Activated T-helper 9 cell treated with anti-CD3 and anti-CD28 coated beads, Interleukin-2, amount 50 U/mL, for 16 hours (primary cell): ENCODE data around the gene DBX2.
"Not testable (repeated sequence)": the region's sequence is repeated elsewhere in the genome, so short reads cannot be mapped to it uniquely, and the experiment has no call there.

Experiments
- DNase-seq: peaks from one replicate; pipeline ENCODE4 v3.0.0-alpha.2; 2020; ENCODE audit warnings: low read depth

The DBX2 gene

DNA sequence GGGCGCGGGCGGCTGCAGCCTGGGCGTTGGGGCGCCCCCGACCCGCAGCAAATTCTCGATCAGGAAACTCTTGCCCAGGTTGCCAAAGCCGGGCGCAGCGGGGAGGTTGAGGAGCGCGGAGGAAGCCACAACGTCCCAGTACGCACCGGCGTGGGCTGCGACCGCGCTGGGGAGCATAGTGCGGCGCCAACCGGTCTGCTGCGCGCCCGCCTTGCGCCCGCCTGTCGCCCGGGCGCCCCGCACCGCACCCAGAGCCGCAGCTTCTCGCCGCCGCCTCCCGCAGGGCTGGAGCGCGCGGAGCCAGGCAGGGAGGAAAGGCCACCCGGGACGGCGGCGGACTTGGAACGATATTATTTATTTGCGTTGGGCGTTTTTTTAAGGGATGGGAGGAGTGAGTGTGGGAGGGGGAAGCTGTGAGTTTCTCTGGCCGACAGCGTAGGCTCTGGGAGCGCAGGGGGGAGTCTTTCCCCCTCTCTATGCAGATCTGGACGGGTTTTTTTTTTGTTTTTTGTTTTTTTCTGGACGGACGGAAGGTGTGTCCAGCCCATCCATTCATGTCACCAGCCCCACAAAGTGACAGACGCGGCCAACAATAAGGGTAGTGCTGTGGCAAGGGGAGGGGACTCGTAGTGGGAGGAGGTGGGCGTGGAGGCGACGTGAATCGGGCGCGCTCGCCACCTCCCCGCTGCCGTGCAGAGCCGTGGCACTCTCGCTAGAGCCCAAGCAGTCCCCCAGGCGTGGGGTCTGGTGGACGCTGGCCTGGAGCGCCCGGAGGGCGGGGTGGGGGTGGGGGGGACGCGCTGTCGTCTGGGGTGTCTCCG is at the start of gene DBX2:
Gene DBX2, minus strand, starts transcription at position 349 of the 821 bp plus-strand sequence. Its CDS starts 172 bp downstream, at position 177.
- DNase-seq = no peak

DNA sequence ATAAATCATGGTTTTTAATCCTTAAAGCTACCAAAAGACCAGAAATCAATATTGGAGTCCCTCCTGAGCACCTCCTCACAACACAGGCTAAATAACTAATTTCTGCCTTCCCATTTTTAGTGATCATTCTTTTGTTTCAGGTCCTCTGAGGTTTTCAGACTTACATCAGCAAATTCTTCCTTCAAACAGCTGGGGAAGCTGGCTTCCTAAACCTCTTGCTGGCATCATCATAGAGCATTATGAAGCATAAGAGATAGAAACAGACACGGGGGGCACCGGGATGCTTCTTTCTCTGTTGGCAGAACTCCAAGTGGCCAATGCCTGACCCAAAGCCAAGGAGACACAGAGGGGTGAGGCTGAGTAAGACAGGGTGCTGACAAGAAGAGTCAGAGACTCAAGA is 47.9 kb upstream of the DBX2 start:
- no peak for DNase-seq

DNA sequence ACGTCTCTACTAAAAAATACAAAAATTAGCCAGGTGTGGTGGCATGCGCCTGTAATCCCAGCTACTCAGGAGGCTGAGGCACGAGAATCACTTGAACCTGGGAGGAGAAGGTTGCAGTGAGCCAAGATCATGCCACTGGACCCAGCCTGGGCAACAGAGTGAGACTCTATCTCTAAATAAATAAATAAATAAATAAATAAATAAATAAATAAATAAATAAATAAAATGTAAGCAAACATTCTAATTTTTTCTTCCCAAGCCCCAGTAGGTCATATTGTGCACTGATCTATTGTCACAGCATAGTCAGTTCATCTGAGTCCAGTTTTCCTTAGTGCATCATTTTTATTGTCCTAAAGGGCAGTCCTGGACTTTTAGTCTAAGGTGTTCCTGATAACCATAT is 44.5 kb upstream of the DBX2 start:
- DNase-seq = not testable (repeated sequence)

DNA sequence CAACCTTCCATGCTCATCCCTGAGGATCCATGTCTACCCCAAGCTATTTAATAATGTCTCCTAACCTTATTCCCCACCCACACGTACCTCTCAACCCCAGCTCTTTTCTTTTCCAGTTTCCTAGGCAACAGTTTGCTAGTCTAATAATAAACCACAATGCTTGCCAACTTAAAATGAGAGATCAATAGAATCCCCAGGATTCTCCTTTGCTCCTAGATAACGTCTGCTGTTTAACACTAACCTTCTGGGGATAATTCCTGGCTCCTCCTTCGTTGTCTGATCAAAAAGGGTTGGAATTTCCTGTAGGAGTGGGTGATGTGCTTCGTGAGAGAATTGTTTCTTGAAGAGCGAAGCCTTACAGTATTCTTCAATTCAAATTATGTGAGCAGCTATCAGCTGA is 42.2 kb upstream of the DBX2 start:
- no peak for DNase-seq

DNA sequence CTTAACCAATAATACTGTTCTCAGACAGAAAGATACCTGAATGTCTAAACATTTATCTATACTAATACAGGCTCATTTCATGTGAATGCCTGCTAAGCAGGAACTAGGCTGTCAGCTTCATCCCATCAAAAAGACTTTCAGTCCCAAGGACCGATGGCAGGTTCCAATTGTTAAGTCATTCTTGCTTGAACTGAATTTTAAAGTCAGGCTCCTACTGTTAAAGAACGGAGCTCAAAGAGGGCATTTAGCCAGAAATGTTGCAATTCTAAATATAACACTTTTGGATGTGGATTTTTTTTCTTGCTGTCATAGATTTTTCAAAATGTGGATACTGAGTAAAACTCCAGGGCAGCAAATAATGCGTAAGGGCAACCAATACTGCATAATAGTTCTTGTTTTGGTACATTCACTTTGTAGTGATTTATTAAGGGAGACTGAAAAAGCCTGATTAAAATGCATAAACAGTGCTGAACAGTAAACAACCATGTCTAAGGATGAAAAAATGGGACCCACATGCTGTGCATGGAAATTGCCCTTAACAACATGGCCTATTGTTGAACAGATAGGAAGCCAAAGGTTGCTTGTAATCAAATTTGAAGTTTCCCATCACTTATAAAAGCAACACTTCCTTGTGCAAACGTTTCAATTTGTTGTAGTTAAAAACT is 38.6 kb upstream of the DBX2 start:
- no peak for DNase-seq

DNA sequence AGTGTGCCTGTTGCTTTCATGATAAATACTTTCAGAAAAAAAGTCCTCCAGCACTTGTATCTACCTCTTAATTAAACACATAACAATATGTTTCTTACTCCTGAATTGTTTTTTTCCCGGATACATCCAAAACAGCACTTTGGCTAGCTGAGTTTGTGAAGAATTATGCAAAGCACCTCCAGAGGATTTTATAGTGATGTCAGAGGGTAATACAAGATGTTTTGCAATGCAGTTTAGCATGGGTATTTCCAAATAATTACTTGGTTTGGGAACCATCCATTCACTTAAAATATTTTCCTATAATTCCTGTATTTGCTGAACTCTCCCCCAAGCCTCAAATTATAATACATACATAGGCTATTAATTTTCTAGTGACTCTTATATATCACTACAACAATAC is 37.7 kb upstream of the DBX2 start:
- no peak for DNase-seq

DNA sequence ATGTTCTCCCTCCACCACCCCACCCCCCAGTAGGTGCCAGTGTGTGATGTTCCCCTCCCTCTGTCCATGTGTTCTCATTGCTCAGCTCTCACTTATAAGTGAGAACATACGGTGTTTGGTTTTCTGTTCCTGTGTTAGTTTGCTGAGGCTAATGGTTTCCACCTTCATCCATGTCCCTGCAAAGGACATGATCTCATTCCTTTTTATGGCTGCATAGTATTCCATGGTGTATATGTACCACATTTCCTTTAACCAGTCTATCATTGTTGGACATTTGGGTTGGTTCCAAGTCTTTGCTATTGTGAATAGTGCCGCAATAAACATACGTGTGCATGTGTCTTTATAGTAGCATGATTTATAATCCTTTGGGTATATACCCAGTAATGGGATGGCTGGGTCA is 33.3 kb upstream of the DBX2 start:
- DNase-seq = not testable (repeated sequence)

DNA sequence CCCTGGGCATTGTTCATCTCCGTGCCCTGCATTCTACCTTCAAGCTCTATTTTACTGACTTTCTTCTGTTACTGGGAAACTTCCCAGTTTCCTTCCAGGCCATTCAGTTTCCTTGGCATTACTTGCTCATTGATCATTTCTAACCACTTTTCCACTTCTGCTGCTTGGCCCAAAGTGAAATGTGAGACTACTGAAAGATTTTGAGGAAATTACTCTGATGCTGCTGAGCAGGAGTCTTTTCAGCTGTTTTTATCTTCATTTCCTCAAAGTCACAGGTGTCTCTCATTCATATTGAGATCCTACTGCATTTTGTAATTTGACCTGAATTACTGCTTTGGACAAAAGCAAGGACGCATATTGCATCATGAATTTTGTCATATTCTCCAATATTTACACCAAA is 26.4 kb upstream of the DBX2 start:
- no peak for DNase-seq

DNA sequence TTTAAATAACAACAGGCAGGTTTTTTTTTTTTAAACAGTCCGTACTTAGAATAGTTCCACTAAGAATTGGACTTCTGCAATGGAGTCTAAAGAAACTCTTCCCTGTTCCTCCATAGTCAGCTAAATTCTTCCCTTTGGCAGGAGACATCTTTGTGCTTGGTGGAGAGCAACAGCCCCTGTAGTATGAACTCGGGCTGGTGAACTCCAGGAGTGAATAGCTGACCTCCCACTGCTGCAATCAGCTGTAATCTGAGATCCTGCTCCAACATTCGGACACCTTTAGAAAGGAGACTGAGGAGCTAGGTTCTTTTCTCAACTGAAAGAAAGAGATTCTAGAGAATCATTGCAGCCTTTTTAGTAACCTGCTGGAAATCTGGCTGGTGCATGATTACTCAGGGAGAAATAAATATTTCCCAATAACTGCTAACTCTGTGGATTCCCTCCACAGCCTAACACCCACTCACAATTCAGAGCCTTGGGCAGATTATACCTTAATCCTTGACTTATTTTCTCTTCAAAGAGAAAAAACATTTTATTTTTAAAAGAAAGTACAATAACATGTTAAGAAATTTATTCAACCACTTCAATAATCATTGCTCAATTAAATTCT is 25.6 kb upstream of the DBX2 start:
- DNase-seq = no peak

DNA sequence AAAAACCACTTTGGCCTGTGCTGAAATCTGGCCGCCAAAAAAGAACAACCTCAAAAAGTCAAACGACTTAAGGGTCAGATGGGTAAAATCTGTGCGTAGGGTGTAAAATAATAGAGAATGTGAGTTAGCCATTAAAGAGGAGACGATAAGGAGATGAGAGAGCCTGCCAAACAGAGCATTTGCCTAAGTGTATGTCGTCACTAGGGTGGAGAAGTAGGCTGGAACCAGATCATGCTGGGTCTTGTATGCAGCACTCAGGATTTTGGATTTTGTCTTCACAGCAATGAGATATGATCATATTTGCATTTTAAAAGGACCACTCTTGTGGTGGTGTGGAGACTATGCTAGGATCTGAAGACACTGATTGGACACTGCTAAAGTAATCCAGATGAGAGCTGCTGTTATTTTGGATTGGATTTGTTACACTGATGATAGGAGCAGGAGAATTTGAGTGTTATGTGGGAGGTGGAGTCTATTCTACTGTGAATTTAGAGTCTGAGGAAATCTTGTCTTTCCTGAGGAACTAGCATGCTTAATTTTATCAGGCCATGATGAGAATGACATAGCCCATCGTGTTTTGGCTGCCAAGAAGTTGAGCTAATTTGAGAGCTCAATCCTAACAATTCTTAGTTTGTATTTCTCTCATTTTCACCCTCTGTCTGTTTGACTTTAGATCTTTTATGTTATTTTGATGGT is 24.8 kb upstream of the DBX2 start:
- DNase-seq = no peak

DNA sequence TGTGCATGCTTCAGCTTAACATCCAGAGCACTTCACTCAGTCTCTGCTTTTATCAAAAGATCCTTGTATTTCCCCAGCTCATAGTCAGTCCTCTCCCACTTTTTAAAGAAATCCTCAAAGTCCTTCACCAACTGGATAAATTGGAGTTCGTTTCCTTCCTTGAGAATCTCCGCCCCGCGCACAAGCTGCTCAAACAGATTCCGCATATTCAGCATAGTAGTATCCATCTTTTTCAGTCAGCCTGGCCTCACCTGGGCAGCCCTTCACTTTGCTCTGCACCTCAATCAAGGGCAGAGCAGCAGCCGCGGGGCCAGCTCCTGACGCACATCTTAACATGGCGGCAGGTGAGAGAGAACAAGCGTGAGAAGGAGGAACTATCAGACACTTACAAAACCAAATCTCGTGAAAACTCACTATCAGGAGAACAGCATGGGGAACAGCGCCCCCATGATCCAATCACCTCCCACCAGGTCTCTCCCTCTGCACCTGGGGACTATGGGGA is 14.3 kb upstream of the DBX2 start:
- DNase-seq = no peak

DNA sequence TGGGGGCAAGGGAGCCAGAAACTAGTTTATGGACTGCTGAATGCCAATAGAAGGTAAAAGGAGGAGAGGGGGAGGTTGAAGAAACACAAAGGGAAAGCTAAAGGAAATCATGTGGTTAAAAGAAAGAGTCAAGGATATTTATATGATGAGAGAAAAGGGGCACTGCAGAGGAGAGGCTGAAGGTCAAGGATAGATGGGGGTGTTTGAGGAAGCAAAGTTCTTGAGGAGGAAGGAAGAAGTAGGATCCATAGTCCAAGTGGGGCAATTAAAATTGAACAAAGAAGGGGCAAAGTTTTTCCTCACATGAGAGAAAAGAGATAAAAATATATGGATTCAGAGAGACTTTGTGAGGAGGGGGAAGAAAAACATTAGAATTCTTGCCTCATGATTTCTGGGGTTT is 10.1 kb upstream of the DBX2 start:
- DNase-seq = no peak

DNA sequence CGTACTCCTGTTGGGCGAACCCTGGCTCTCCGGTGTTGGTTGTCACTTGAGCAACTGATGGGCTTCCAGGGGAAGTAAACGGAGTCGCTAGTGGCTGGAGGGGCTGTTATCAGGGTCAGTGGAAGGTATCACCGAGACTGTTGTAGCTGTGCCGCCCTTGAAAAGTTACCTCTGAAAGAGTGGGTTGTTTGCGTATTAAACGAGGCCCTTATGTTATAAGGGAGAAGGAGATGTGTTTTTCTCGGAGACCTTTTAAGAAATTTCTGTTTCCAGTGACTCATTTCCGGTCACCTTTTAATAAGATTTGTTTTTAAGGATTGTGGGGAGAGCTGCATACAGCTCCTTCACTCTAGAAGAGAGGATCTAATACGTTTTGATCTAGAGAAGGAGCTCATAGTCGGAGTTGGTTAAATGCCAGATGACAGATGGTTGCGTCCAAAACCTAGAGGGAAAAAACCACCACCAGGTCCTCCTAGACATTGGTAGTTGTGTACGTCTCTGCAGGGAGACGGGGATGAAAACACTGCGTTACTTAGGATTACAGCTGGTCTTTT is 750 bp upstream of the DBX2 start:
- no peak for DNase-seq

DNA sequence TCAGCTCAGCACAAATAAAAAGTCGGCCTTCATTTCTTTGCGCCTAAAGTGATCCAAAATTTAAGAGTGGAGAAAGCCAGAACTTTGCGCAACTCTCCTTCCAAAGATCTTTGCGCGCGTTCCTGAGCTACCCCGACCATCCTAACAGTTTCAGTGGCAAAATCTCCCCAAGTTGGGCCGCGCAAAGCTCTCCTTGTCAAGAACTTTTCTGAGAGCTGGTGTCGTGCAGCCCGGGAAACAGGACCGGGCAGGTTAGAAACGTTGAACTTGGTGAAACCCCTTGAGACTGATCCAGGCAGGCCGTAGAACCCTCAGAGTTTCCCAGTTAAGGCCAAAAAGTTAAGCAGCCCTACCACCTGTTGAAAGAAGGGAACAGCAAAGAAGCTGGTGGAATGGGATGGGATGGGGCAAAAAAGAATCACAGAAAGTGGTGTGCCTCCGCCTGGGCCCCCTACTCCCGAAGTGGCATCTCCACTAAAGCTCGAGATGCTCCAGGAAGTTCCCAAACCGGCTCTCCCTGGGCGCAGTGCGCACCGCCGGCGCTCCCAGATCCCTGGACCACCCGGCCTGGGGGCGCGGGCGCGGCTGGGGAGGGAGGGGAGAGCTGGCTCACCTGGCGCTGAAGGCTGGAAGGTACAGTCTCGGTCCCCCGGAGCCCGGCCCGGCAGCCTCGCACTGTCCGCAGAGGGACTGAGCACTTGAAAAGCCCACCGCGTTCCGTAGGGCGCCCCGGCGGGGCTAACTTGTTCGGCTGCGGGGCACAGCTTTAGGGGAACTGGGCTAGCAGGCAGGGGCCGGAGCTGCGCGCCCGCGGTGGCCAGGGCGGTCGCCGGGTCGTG is 768 bp downstream of the DBX2 start:
- no peak for DNase-seq

DNA sequence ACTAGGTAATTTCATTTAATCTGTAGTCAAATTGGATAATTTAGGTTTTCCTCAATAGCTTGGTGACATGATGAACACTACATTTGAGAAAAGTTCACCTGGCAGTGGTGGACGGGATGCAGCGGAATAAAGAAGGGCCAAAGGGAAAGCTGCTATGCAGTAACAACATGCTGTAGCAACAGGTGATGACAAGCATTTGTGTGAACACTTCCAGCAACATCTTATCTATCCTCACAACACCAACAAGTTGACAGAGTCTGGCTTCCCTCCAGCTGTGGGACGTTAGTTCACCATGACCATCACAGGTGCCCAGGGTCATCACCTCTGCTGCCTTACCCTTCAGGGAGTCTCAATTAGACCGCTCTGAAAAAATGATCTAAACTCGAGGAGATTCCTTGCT is 8.3 kb downstream of the DBX2 start:
- no peak for DNase-seq

DNA sequence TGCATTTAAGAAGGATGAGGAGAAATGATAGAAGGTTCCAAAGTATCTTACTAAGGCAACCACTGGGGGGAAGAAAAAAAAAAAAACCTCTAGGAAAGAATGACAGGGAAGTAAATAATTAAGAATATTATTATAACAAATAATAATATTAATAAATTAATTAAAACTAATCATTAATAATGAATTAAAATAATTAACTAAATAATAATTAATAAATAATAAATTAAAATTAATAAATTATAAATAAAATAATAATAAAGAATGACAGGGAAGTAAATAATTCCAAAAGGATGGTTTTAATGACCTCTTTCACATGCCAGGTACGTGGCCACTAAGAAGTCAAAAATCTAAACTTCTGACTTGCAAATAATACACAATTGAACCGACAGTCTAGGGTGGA is 9.9 kb downstream of the DBX2 start:
- DNase-seq = no peak

DNA sequence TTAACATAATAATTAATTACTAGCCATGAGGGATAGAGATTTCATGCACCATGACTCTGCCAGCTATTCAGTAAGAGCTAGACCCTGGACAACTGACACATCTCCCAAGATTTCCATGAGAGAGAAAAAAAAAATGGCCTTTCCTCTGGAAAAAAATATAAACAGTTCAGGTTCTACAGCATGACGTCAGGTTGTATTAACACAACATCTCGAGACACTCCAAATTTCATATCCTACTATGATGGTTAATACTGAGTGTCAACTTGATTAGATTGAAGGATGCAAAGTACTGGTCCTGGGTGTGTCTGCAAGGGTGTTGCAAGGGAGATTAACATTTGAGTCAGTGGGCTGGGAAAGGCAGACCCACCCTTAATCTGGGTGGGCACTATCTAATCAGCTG is 11.1 kb downstream of the DBX2 start:
- no peak for DNase-seq

DNA sequence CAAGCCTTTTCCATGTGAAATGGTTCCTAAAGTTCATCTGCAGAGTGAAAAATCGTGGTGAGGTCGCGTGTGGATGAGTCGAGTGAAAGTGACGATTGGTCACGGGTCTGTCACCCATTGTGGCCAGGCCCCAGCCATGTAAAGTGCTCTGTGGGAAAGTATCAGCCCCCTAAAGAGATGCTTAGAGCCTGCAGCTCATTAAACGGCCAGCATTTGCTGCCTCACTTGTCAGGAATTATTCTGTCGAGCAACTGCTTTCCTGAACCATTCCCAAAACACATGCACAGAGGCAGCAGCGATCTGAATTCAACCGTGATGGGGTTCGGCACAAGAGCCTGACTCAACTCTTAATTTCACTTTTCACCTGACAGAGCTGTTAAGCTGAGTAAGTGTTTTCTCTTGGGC is 16.0 kb downstream of the DBX2 start:
- no peak for DNase-seq

DNA sequence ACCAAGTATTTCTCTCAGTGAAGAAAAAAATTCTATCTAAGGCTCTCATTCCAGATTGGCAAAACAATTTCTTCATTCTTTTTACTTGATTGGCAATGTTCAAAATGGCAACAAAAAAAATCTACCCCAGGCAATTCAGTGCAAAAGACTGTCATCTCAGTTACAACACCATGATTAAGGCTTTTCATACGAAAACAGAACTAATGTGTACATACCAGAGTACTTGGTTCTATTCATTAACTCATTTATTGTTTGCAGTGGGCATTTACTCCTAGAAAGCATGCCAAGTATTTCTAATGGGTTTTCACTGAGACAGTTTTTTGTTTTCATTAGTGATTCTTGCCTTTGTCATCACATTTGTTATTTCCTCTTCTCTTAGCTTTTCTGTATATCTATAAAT is 33.0 kb downstream of the DBX2 start:
- DNase-seq = no peak

DNA sequence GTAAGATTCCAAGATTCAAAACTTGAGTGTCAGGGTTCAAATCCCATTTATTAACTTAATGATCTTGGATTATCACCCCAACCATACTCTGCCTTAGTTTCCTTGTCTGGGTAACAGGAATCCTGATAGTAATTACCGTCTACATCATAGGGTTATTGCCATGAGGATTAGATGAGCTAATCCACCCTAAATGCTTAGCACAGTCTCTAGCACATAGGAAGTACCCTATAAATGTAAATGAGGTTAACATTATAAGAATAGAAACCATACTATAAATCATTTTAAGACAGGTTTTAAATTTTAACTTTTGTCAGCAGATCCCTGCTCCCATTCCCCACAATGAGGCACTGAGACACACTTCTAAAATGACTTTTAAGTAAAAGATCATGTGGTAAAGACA is 36.5 kb downstream of the DBX2 start:
- DNase-seq = no peak

DNA sequence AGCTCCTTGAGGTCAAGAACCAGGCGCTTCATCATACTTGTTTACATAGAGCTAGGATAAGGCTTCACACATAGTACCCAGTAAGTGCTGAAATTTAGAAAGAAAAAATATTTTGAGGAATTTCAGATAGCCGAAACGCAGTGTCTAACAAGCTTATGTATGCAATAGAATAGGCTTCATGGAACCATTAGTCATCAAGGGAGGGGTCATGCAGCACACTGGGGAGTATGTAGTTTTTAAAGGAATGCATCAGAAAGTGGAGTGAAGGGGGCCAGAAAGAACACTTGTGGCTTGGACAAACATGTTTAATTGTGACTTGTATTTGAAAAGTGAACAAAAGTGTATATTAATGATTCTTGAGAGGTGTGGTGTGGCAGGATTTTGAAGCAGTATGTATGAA is 38.1 kb downstream of the DBX2 start:
- no peak for DNase-seq
